GM21390 (cell line): ENCODE measurements around the gene ESRRG.

ENCODE experiments used
- ATAC-seq: cut with Tn5 transposase; IDR thresholded peaks from one replicate; pipeline ENCODE4 v1.9.1; 2021; ENCODE audit not compliant: unreplicated experiment

The ESRRG gene

DNA sequence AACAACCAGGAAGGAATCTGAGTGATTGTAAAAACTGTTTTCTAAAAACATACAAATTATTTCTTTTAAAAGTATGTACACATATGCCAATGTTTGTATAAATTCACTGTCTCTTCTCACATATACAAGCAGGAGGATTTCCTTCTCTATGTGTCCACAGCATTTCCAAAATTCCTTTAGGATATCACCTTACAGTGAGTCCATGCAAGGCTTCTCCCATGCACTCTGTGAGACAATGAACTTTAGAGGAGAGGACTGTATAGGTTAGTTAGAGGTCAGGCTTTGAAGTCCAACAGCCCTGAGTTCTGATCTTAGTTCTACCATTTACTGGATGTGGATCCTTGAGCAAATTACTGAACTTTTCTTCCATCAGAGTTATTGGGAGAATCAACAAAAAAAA is 265.9 kb downstream of the ESRRG start:
- ATAC-seq: no peak

DNA sequence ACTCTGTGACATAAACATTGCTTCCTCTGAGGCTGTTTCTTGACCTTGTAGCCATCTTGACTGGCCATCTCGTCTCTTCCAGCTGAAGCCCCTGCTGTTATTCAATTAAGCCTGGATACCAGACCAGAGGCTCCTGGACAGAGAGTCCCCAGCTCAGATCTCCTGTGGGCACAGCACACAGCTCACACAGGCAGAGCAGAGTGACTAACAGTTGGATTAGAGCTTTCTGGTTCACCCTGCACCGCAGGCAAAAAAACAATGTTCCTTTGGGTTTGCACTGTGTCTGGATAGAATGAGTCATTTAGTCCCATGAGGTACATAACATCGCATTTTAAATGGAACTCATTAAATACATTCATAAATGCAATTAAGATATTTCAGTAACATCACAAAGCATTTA is 266.5 kb downstream of the ESRRG start:
- no peak for ATAC-seq

DNA sequence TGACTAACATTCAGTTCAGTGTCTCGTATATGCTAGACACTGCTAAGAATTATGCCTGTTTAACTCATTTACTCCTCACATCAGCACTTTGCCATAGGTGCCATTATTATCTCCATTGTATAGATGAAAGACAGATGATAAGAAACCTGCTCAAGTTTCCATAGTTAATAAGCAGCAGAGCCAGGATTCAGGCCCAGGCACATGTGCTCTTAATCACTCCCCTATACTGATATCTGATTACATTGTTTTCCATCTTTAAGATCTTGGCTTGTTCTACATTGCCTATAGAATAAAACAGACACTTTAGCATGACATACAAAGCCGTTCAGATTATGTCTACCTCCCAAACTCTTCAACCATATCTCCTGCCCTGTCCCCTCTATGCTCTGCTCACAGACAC is 269.5 kb downstream of the ESRRG start:
- no peak for ATAC-seq
